PC-9 (cell line): ENCODE measurements around the gene PRR33. TPM values are rescaled to one million over a fixed set of nuclear protein-coding genes. Genes with fewer than 3 reads are reported as not detected.

Source experiments
- BruUV-seq: library from RNA; stranded (reverse); fragments of 400-500 nt; replicated peaks from 2 replicates; lab custom pipeline; 2021; lab: Mats Ljungman, UMichigan
- CTCF ChIA-PET: fragments of 300-600 bp; sonication (Branson Sonifier 250); formaldehyde crosslinking; loops from one replicate; lab custom pipeline; 2022; ENCODE audit warnings: antibody characterized with exemption; lab: Charles Lee
- POLR2A ChIA-PET: fragments of 300-600 bp; sonication (Branson Sonifier 250); formaldehyde crosslinking; loops from one replicate; lab custom pipeline; 2022; ENCODE audit warnings: antibody characterized with exemption; ENCODE audit not compliant: unreplicated experiment; lab: Charles Lee
- DNase-seq, 2 experiments: peaks; one replicate each; pipeline versions ENCODE4 v3.0.0 to v3.0.0-alpha.2; 2015 to 2022; ENCODE audit warnings: mixed read lengths in 1 of 2
- H2AFZ ChIP-seq: fragments of 200-600 bp; sonication (generic); 2 replicates; pipeline ENCODE4 v1.8.1; 2017; ENCODE audit warnings: antibody characterized with exemption
- H3F3A ChIP-seq: fragments of 200-600 bp; sonication (generic); 2 replicates; pipeline ENCODE4 v1.8.1; 2017; ENCODE audit warnings: antibody characterized with exemption, mild to moderate bottlenecking, low read depth; ENCODE audit not compliant: insufficient read depth
- H3K27ac ChIP-seq: fragments of 200-600 bp; sonication (generic); 2 replicates; pipeline ENCODE4 v1.6.1; 2016; ENCODE audit warnings: mixed run types
- H3K27me3 ChIP-seq: fragments of 200-600 bp; sonication (generic); 2 replicates; pipeline ENCODE4 v1.6.1; 2016; ENCODE audit warnings: low read depth, mixed run types; ENCODE audit not compliant: insufficient read depth
- H3K36me3 ChIP-seq: fragments of 200-600 bp; sonication (generic); 2 replicates; pipeline ENCODE4 v1.6.1; 2016; ENCODE audit warnings: low read depth, mixed run types
- H3K4me1 ChIP-seq: fragments of 200-600 bp; sonication (generic); replicated peaks from 2 replicates; pipeline ENCODE4 v1.6.1; 2016; ENCODE audit warnings: mixed run types; ENCODE audit not compliant: insufficient read depth
- H3K4me2 ChIP-seq: fragments of 200-600 bp; sonication (generic); 2 replicates; pipeline ENCODE4 v1.6.1; 2017; ENCODE audit warnings: mixed run types
- H3K4me3 ChIP-seq: fragments of 200-600 bp; sonication (generic); 2 replicates; pipeline ENCODE4 v1.6.1; 2016; ENCODE audit warnings: mixed run types
- H3K79me2 ChIP-seq: fragments of 200-600 bp; sonication (generic); 2 replicates; pipeline ENCODE4 v1.6.1; 2017; ENCODE audit warnings: low read depth, mixed run types
- H3K9me2 ChIP-seq: fragments of 200-600 bp; sonication (generic); 2 replicates; pipeline ENCODE4 v1.8.1; 2017; ENCODE audit warnings: mild to moderate bottlenecking; ENCODE audit not compliant: insufficient read depth
- H3K9me3 ChIP-seq: fragments of 200-600 bp; sonication (generic); 2 replicates; pipeline ENCODE4 v1.8.1; 2016; ENCODE audit warnings: low read depth; ENCODE audit not compliant: insufficient read depth
- H4K20me1 ChIP-seq: fragments of 200-600 bp; sonication (generic); 2 replicates; pipeline ENCODE4 v1.8.1; 2017; ENCODE audit not compliant: insufficient read depth
- EZH2 ChIP-seq: fragments of 200-600 bp; sonication (generic); IDR thresholded peaks from 2 replicates; pipeline ENCODE4 v1.8.0; 2017; ENCODE audit warnings: antibody characterized with exemption, low read depth
- intact Hi-C: fragments of 100-400 bp; cut with micrococcal nuclease; formaldehyde crosslinking; loops from one replicate; pipeline ENCODE4 v1.10.0; 2022; ENCODE audit not compliant: unreplicated experiment
- total RNA-seq: library from RNA; stranded (reverse); gene quantifications from 2 replicates; pipeline ENCODE4 v1.2.3, GENCODE V29; 2021
- TF ChIP-seq, protein P1 (sequence below): fragments of 200-600 bp; sonication (generic); conservative IDR thresholded peaks from 2 replicates; pipeline ENCODE4 v1.6.1; 2017; ENCODE audit warnings: mixed run types, antibody characterized with exemption, mild to moderate bottlenecking, moderate library complexity

The PRR33 gene
- total RNA-seq, 1 experiment from 2014 or later, result not detected

DNA sequence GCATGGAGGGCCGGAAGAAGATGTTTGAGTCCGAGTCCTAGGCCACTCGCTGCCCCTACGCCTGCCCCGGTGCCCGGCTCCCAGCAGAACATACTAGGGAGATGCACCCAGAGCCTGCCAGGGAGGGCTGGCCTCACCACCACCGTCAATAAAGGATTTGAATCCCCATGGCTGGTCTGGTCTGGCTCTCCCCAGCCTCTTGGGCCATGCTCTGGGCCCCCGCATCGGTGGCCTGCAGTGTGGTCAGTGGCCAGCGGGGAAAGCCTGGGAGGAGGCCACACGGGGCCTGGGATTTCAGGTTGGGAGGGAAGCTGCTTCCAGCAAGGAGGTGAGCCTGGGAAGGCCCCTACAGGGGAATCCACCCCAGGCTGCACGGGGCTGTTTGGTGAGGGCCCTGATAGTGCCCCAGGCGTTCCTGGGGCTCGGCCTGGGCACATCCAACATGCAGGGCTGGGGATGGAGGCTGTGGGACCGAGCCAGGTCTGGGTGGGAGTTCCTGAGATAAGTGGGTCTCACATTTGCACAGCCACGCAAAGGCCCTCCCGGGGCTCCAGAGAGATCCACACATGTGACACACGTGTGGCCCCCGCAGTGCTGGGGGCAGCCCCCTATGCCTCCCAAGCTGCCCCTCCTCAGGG, 50.1 kb downstream of the PRR33 start:
- Histone ChIP-seq H2AFZ (no peak overlapping the region), H3K4me3 (no peak overlapping the region), H3K9me3 (no peaks in the 10 kb centered on the region), H3K79me2 (no peaks in the 10 kb centered on the region), H4K20me1 (no peaks in the 10 kb centered on the region), H3F3A (no peaks in the 10 kb centered on the region), H3K9me2 (no peaks in the 10 kb centered on the region), H3K36me3 (no peaks in the 10 kb centered on the region), H3K27me3 (no peaks in the 10 kb centered on the region), H3K27ac (no peak overlapping the region), H3K4me1 (no peaks in the 10 kb centered on the region; the same call in 1 of the 2 replicates), H3K4me2 (no peak overlapping the region)
- no TSS peak for BruUV-seq
- DNase-seq, result no peak
- CTCF ChIA-PET, result no interaction called here
- no peak for TF ChIP-seq EZH2
- TF ChIP-seq, protein P1, sequence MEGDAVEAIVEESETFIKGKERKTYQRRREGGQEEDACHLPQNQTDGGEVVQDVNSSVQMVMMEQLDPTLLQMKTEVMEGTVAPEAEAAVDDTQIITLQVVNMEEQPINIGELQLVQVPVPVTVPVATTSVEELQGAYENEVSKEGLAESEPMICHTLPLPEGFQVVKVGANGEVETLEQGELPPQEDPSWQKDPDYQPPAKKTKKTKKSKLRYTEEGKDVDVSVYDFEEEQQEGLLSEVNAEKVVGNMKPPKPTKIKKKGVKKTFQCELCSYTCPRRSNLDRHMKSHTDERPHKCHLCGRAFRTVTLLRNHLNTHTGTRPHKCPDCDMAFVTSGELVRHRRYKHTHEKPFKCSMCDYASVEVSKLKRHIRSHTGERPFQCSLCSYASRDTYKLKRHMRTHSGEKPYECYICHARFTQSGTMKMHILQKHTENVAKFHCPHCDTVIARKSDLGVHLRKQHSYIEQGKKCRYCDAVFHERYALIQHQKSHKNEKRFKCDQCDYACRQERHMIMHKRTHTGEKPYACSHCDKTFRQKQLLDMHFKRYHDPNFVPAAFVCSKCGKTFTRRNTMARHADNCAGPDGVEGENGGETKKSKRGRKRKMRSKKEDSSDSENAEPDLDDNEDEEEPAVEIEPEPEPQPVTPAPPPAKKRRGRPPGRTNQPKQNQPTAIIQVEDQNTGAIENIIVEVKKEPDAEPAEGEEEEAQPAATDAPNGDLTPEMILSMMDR, result no peak
- intact Hi-C loops, result no loop called here
- POLR2A ChIA-PET, result no interaction called here

DNA sequence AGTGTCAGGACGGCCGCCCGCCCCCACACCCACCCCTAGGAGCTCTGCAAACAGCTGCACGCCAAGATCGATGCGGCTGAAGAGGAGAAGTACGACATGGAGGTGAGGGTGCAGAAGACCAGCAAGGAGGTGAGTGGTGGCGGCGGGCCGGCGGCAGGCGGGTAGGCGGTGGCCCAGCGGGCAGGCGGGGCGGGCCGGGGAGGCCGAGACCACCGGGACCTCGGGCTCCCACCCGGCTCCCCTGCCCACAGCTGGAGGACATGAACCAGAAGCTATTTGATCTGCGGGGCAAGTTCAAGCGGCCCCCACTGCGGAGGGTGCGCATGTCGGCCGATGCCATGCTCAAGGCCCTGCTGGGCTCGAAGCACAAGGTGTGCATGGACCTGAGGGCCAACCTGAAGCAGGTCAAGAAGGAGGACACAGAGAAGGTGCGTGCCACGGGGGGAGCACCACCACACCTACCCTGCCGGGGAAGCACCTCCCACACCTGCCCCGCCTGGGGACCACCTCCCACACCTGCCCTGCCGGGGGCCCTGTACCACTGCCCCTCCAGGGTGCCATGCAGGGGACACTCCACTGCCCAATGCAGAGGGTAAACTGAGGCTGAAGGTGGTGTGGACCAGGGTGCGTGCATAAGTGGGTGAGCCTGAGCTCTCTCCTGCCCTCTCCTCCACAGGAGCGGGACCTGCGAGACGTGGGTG, 50.8 kb downstream of the PRR33 start:
- no peaks in the 10 kb centered on the region for H3K9me2 ChIP-seq
- H3K4me3 ChIP-seq, result no peak overlapping the region
- no peak overlapping the region for H3K4me2 ChIP-seq
- POLR2A ChIA-PET, result no interaction called here
- intact Hi-C loops, result no loop called here
- no peak for TF ChIP-seq EZH2
- TF ChIP-seq, protein P1, result no peak
- CTCF ChIA-PET, result no interaction called here
- no peaks in the 10 kb centered on the region for H3K9me3 ChIP-seq
- no peaks in the 10 kb centered on the region for H3K27me3 ChIP-seq
- H3K79me2 ChIP-seq, result no peaks in the 10 kb centered on the region
- H2AFZ ChIP-seq, result no peak overlapping the region
- H3K36me3 ChIP-seq, result no peaks in the 10 kb centered on the region
- H4K20me1 ChIP-seq, result no peaks in the 10 kb centered on the region
- DNase-seq, result no peak
- no peaks in the 10 kb centered on the region; the same call in 1 of the 2 replicates for H3K4me1 ChIP-seq
- no TSS peak for BruUV-seq
- H3K27ac ChIP-seq, result no peak overlapping the region
- H3F3A ChIP-seq, result no peaks in the 10 kb centered on the region

DNA sequence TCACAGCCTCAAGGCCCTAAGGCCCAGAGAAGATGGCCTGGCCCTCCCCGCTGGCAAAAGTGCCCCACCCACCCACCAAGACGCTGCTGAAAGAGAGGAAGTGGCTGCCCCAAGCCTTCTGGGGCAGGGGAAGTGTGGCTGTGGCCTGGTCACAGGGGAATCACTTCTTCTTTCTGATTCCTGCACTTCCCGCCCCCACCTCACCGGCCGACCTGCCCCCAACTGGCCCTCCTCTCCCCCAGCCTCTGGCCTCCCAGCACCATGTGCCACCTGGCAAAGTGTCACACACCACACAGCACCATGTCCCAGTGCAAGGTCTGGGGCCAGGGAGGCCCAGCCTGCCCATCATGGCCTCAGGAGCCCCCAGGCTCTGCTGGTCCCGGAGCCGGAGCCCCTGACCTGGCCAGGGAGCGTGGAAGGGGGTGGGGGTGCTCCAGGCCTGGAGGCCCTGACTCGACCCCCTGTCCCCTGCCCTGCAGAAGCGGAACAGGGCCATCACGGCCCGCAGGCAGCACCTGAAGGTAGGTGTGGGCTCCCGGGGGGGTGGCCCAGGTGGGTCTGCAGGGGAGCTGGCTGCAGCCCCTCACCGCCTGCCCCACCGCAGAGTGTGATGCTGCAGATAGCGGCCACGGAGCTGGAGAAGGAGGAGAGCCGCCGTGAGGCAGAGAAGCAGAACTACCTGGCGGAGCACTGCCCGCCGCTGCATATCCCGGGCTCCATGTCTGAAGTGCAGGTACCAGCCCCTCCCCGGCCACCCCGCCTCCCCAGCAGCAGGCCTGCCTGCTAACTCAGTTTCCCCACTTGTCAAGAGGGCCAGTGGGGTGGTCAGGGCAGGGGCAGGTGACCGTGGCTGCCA, 51.5 kb downstream of the PRR33 start:
- Histone ChIP-seq H3K27me3 (no peaks in the 10 kb centered on the region), H3K36me3 (no peaks in the 10 kb centered on the region), H3K9me3 (no peaks in the 10 kb centered on the region), H3K4me3 (no peak overlapping the region), H4K20me1 (no peaks in the 10 kb centered on the region), H2AFZ (no peak overlapping the region), H3K9me2 (no peaks in the 10 kb centered on the region), H3K4me2 (no peak overlapping the region), H3K27ac (no peak overlapping the region), H3F3A (no peaks in the 10 kb centered on the region), H3K79me2 (no peaks in the 10 kb centered on the region), H3K4me1 (peaks cover 2% of the 10 kb centered on the region; the same call in 1 of the 2 replicates)
- ChIA-PET CTCF (interaction anchor here (0.6 kb wide), 1 partner anchor 38 kb away, joined by 11 read pairs; no protein-coding TSS in a partner anchor), POLR2A (no interaction called here)
- intact Hi-C loops, result no loop called here
- no peak for DNase-seq
- no TSS peak for BruUV-seq
- TF ChIP-seq, protein P1, result no peak
- TF ChIP-seq EZH2, result no peak
